NCI-H446 (cell line): ENCODE results near the gene FXYD5.

Experiments
- DNase-seq, 2 experiments: peaks; one replicate each; lab custom pipeline; 2025; lab: John Stamatoyannopoulos, UW

The FXYD5 gene

GRCh38 chr19:35213663-35214632, 59.4 kb downstream of the FXYD5 start:
- peak in 1 of 2 experiments; percentile 51 for DNase-seq

- DNase-seq, result no peak
Observed at GRCh38 chr19:35214766-35215422, 60.4 kb downstream of the FXYD5 start.

GRCh38 chr19:35216016-35216832, 61.7 kb downstream of the FXYD5 start:
- DNase-seq, result no peak

- no peak for DNase-seq
Observed at GRCh38 chr19:35216833-35217648, 62.5 kb downstream of the FXYD5 start.

GRCh38 chr19:35217649-35217990, 63.1 kb downstream of the FXYD5 start:
- no peak for DNase-seq

- no peak for DNase-seq
Observed at GRCh38 chr19:35219008-35219407, 64.5 kb downstream of the FXYD5 start.
